ENCODE measurements around the gene NLRP9. TPM values are rescaled to one million over a fixed set of nuclear protein-coding genes. Genes with fewer than 3 reads are reported as not detected.

Gene NLRP9
- total RNA-seq, 1 donor from 2014 or later, result not detected

Small RNA genes within 50 kb of the gene (small RNA-seq; reads per million reads assigned to genes)
- not detected for gene AC010525.2 (ENCODE audit: low replicate concordance)

Other genes starting within 250 kb of the NLRP9 start
- gene SSC5D, start 250.0 kb downstream of the NLRP9 start, total RNA-seq, result 0.25 TPM
- gene SBK2, start 201.3 kb downstream of the NLRP9 start, total RNA-seq, result not detected
- gene SBK3, start 192.9 kb downstream of the NLRP9 start, total RNA-seq, result not detected
- 3.4 TPM for gene ZNF579, start 157.6 kb downstream of the NLRP9 start, total RNA-seq
- 3.2 TPM for gene FIZ1, start 138.9 kb downstream of the NLRP9 start, total RNA-seq
- gene ZNF524, start 138.1 kb downstream of the NLRP9 start, total RNA-seq, result 4.4 TPM
- gene ZNF865, start 132.8 kb downstream of the NLRP9 start, total RNA-seq, result 2.7 TPM
- gene ZNF784, start 113.8 kb downstream of the NLRP9 start, total RNA-seq, result 3.2 TPM
- 4.4 TPM for gene ZNF580, start 97.4 kb downstream of the NLRP9 start, total RNA-seq
- 6.9 TPM for gene ZNF581, start 94.8 kb downstream of the NLRP9 start, total RNA-seq
- gene CCDC106, start 90.2 kb downstream of the NLRP9 start, total RNA-seq, result 10.1 TPM
- 83.6 TPM for gene U2AF2, start 83.4 kb downstream of the NLRP9 start, total RNA-seq
- 32.2 TPM for gene EPN1, start 63.2 kb downstream of the NLRP9 start, total RNA-seq
- not detected for gene RFPL4A, start 20.7 kb upstream of the NLRP9 start, total RNA-seq
- gene RFPL4AL1, start 30.7 kb upstream of the NLRP9 start, total RNA-seq, result not detected
- gene NLRP11, start 93.6 kb upstream of the NLRP9 start, total RNA-seq, result not detected
- gene NLRP4, start 98.1 kb upstream of the NLRP9 start, total RNA-seq, result not detected
- gene NLRP13, start 193.9 kb upstream of the NLRP9 start, total RNA-seq, result not detected
- not detected for gene NLRP8, start 209.4 kb upstream of the NLRP9 start, total RNA-seq
- not detected for gene NLRP5, start 248.4 kb upstream of the NLRP9 start, total RNA-seq

Data from temporal lobe (tissue), 2 donors.